K562 (cell line): ENCODE results near the gene DDX5. TPM values are rescaled to one million over a fixed set of nuclear protein-coding genes. Genes with fewer than 3 reads are reported as not detected.
A peak's percentile ranks its signal among the peaks of the same experiment; 100 is the strongest.

ENCODE experiments used
- ATF3 ChIP-seq, 2 experiments: fragments of 450-650 bp in 1 of 2; sonication (generic) in 1 of 2; formaldehyde crosslinking in 1 of 2; IDR thresholded peaks in 1 of 2; conservative IDR thresholded peaks in 1 of 2; 2 replicates each; pipeline versions ENCODE4 v1.6.1 to v1.8.1; 2016 to 2023; ENCODE audit warnings: mild to moderate bottlenecking in 2 of 2, moderate library complexity in 2 of 2, inconsistent platforms in 1 of 2, missing genetic modification reagents in 1 of 2
- BRD4 ChIP-seq: fragments of 200-600 bp; sonication (generic); IDR thresholded peaks from 2 replicates; pipeline ENCODE4 v1.6.1; 2017; ENCODE audit warnings: inconsistent platforms
- CC2D1A ChIP-seq: fragments of 450-650 bp; IDR thresholded peaks from 2 replicates; pipeline ENCODE4 v1.6.1; 2017; ENCODE audit warnings: mild to moderate bottlenecking
- CHAMP1 ChIP-seq: fragments of 450-650 bp; IDR thresholded peaks from 2 replicates; pipeline ENCODE4 v1.6.1; 2016; ENCODE audit warnings: mild to moderate bottlenecking
- CHD4 ChIP-seq: fragments of 200-600 bp; sonication (generic); IDR thresholded peaks from 3 replicates; pipeline ENCODE4 v1.6.1; 2012; ENCODE audit warnings: low read depth, mild to moderate bottlenecking, mixed read lengths, low read length, inconsistent platforms; ENCODE audit not compliant: insufficient read depth, insufficient replicate concordance, poor library complexity, severe bottlenecking
- ETV6 ChIP-seq, 3 experiments: fragments of 150-350 bp in 1 of 3; sonication (generic) in 1 of 3; formaldehyde crosslinking in 1 of 3; IDR thresholded peaks; 2 replicates each; pipeline versions ENCODE4 v1.6.1 to v1.8.0; 2014 to 2022; ENCODE audit warnings: borderline replicate concordance in 2 of 3, low read depth in 2 of 3, antibody characterized with exemption in 1 of 3, low read length in 1 of 3, mild to moderate bottlenecking in 1 of 3, missing genetic modification reagents in 1 of 3
- FOXK2 ChIP-seq, 2 experiments: fragments of 450-650 bp; IDR thresholded peaks in 1 of 2; conservative IDR thresholded peaks in 1 of 2; 2 replicates each; pipeline ENCODE4 v1.6.1; 2016; ENCODE audit warnings: low read depth in 2 of 2, mild to moderate bottlenecking in 1 of 2
- OTX1 ChIP-seq: fragments of 450-650 bp; formaldehyde crosslinking; IDR thresholded peaks from 2 replicates; pipeline ENCODE4 v1.4.0; 2022; ENCODE audit warnings: mild to moderate bottlenecking
- SREBF1 ChIP-seq: fragments of 150-350 bp; IDR thresholded peaks from 2 replicates; pipeline ENCODE4 v1.6.1; 2014; ENCODE audit warnings: antibody characterized with exemption, low read depth, low read length, borderline replicate concordance
- STAT5B ChIP-seq: fragments of 250-450 bp; sonication (Bioruptor Pico); IDR thresholded peaks from 2 replicates; pipeline ENCODE4 v1.8.0; 2021; ENCODE audit warnings: mild to moderate bottlenecking, inconsistent platforms
- ZBTB1 ChIP-seq: sonication (generic); formaldehyde crosslinking; IDR thresholded peaks from 2 replicates; pipeline ENCODE4 v1.8.1; 2023; ENCODE audit warnings: missing genetic modification reagents, low read depth, mild to moderate bottlenecking, borderline replicate concordance
- ZBTB26 ChIP-seq: fragments of 450-650 bp; formaldehyde crosslinking; IDR thresholded peaks from 2 replicates; pipeline ENCODE4 v1.4.0; 2022; ENCODE audit warnings: missing genetic modification characterization
- ZNF311 ChIP-seq: fragments of 250-450 bp; sonication (Bioruptor Pico); IDR thresholded peaks from 2 replicates; pipeline ENCODE4 v1.4.0; 2020; ENCODE audit warnings: mild to moderate bottlenecking, moderate library complexity
- polyA plus RNA-seq, 8 experiments: library from polyadenylated mRNA; depleted of rRNA in 4 of 8; stranded (reverse) in 5 of 8; unstranded in 3 of 8; fragments of >200 nt; fragmentation: Nextera tagmentation in 2 of 8; fragmentation: Illumina TruSeq in 1 of 8; extraction: Ambion mirVana in 2 of 8; extraction: Trizol in 1 of 8; gene quantifications; 2 replicates each; pipeline versions ENCODE4 v1.2.1 to v1.2.3, GENCODE V29; 2011 to 2014; ENCODE audit warnings: inconsistent platforms in 1 of 8, missing spikeins in 1 of 8
- total RNA-seq, 7 experiments: library from RNA; depleted of rRNA in 6 of 7; stranded (reverse); fragments of >200 nt in 6 of 7; fragmentation: Illumina TruSeq in 2 of 7; extraction: Trizol in 2 of 7; gene quantifications; 2 replicates each; pipeline versions ENCODE4 v1.2.1 to v1.2.3, GENCODE V29; 2011 to 2021; ENCODE audit warnings: low replicate concordance in 1 of 7
- TF ChIP-seq, protein P1 (sequence below): fragments of 200-800 bp; sonication (Bioruptor generic); IDR thresholded peaks from 2 replicates; pipeline ENCODE4 v1.6.1; 2017; ENCODE audit warnings: missing genetic modification characterization, missing compliant biosample characterization
- TF ChIP-seq, protein P2 (sequence below): fragments of 250-450 bp; sonication (Bioruptor Pico); IDR thresholded peaks from 2 replicates; pipeline ENCODE4 v1.5.1; 2021; ENCODE audit warnings: mild to moderate bottlenecking

DDX5 gene
- total and polyA plus RNA-seq, 9 of the 15 experiments (the other 6 are each of a cell fraction or from before 2014, with no cell fraction given) = 306 to 1,639 (median 604) TPM

- peak; percentile 83 for TF ChIP-seq ATF3 (IDR thresholded peaks at IDR 0.05)
- no peak for TF ChIP-seq ATF3 (CRISPR knock-in tag; conservative IDR thresholded peaks at IDR 0.05)
- no peak for TF ChIP-seq CHD4
- TF ChIP-seq CC2D1A = no peak
- no peak for TF ChIP-seq ZBTB1 (CRISPR knock-in tag)
- TF ChIP-seq STAT5B (CRISPR knock-in tag) = no peak
- no peak for TF ChIP-seq SREBF1
- TF ChIP-seq FOXK2 (conservative IDR thresholded peaks at IDR 0.05 in 1 of 2, IDR thresholded peaks at IDR 0.05 in 1 of 2; ENCODE audit: low read depth in 2 of 2) = 0 out of 4 replicates have a peak, but pooled peaks of 1 of the 2 experiments have one; percentile 13
- TF ChIP-seq OTX1 (CRISPR knock-in tag) = no peak
- TF ChIP-seq, protein P1, sequence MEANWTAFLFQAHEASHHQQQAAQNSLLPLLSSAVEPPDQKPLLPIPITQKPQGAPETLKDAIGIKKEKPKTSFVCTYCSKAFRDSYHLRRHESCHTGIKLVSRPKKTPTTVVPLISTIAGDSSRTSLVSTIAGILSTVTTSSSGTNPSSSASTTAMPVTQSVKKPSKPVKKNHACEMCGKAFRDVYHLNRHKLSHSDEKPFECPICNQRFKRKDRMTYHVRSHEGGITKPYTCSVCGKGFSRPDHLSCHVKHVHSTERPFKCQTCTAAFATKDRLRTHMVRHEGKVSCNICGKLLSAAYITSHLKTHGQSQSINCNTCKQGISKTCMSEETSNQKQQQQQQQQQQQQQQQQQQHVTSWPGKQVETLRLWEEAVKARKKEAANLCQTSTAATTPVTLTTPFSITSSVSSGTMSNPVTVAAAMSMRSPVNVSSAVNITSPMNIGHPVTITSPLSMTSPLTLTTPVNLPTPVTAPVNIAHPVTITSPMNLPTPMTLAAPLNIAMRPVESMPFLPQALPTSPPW (CRISPR knock-in tag) = peak; percentile 96
- TF ChIP-seq, protein P2, sequence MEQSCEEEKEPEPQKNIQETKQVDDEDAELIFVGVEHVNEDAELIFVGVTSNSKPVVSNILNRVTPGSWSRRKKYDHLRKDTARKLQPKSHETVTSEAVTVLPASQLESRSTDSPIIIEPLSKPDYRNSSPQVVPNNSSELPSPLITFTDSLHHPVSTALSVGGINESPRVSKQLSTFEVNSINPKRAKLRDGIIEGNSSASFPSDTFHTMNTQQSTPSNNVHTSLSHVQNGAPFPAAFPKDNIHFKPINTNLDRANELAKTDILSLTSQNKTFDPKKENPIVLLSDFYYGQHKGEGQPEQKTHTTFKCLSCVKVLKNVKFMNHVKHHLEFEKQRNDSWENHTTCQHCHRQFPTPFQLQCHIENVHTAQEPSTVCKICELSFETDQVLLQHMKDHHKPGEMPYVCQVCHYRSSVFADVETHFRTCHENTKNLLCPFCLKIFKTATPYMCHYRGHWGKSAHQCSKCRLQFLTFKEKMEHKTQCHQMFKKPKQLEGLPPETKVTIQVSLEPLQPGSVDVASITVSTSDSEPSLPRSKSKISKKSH (CRISPR knock-in tag) = no peak
- TF ChIP-seq ETV6 (IDR thresholded peaks at IDR 0.05; ENCODE audit: borderline replicate concordance in 1 of 2, low read depth in 2 of 2, low read length in 1 of 2) = peak in 1 of 2 experiments; percentile 31; a peak in 1 of 4 replicates
- no peak for TF ChIP-seq ETV6 (CRISPR knock-in tag; IDR thresholded peaks at IDR 0.05; ENCODE audit: borderline replicate concordance)
- no peak for TF ChIP-seq CHAMP1
- TF ChIP-seq ZBTB26 (CRISPR knock-in tag) = no peak
- 0 out of 2 replicates have a peak, but pooled peaks have one; percentile 27 for TF ChIP-seq BRD4
- TF ChIP-seq ZNF311 (CRISPR knock-in tag) = no peak
These were observed 57.2 kb downstream of the DDX5 start, which contains the start of gene MILR1 (continued) for GRCh38 chr17:64448665-64449512.
